GM23248 (cell line): Measurements from ENCODE around the gene ADGRG1. TPM values are rescaled to one million over a fixed set of nuclear protein-coding genes. Genes with fewer than 3 reads are reported as not detected.

Experiments
- DNase-seq: peaks from one replicate; pipeline ENCODE4 v3.0.0-alpha.2; 2015
- H2AFZ ChIP-seq: fragments of 200-600 bp; sonication (generic); 2 replicates; pipeline ENCODE4 v1.6.1; 2016; ENCODE audit warnings: antibody characterized with exemption
- H3F3A ChIP-seq: fragments of 200-600 bp; sonication (generic); 2 replicates; pipeline ENCODE4 v1.6.1; 2016; ENCODE audit warnings: mild to moderate bottlenecking, antibody characterized with exemption, mixed run types; ENCODE audit not compliant: insufficient read depth
- H3K27ac ChIP-seq: fragments of 200-600 bp; sonication (generic); 2 replicates; pipeline ENCODE4 v1.5.1; 2016; ENCODE audit warnings: mild to moderate bottlenecking
- H3K27me3 ChIP-seq: fragments of 200-600 bp; sonication (generic); replicated peaks from 2 replicates; pipeline ENCODE4 v1.6.1; 2016; ENCODE audit warnings: mild to moderate bottlenecking; ENCODE audit not compliant: insufficient read depth
- H3K36me3 ChIP-seq: fragments of 200-600 bp; sonication (generic); 2 replicates; pipeline ENCODE4 v1.6.1; 2016; ENCODE audit warnings: low read depth, mild to moderate bottlenecking
- H3K4me1 ChIP-seq: fragments of 200-600 bp; sonication (generic); 2 replicates; pipeline ENCODE4 v1.6.1; 2016; ENCODE audit warnings: mild to moderate bottlenecking; ENCODE audit not compliant: insufficient read depth
- H3K4me2 ChIP-seq: fragments of 200-600 bp; sonication (generic); one replicate; pipeline ENCODE4 v1.6.1; 2016; ENCODE audit warnings: mild to moderate bottlenecking; ENCODE audit not compliant: unreplicated experiment
- H3K4me3 ChIP-seq: fragments of 200-600 bp; sonication (generic); 2 replicates; pipeline ENCODE4 v1.5.1; 2016; ENCODE audit warnings: mild to moderate bottlenecking
- H3K79me2 ChIP-seq: fragments of 200-600 bp; sonication (generic); 2 replicates; pipeline ENCODE4 v1.6.1; 2016; ENCODE audit warnings: mild to moderate bottlenecking; ENCODE audit not compliant: insufficient read depth
- H3K9ac ChIP-seq: fragments of 200-600 bp; sonication (generic); 2 replicates; pipeline ENCODE4 v1.6.1; 2016; ENCODE audit warnings: mild to moderate bottlenecking
- H3K9me2 ChIP-seq: fragments of 200-600 bp; sonication (generic); 2 replicates; pipeline ENCODE4 v1.6.1; 2016; ENCODE audit warnings: mixed run types, mild to moderate bottlenecking, moderate library complexity; ENCODE audit not compliant: insufficient read depth
- H3K9me3 ChIP-seq: fragments of 200-600 bp; sonication (generic); one replicate; pipeline ENCODE4 v1.6.1; 2017; ENCODE audit warnings: low read depth
- H4K20me1 ChIP-seq: fragments of 200-600 bp; sonication (generic); 2 replicates; pipeline ENCODE4 v1.6.0; 2016; ENCODE audit not compliant: insufficient read depth
- EZH2 ChIP-seq: fragments of 200-600 bp; sonication (generic); IDR thresholded peaks from 2 replicates; pipeline ENCODE4 v1.6.1; 2018; ENCODE audit warnings: antibody characterized with exemption, mild to moderate bottlenecking; ENCODE audit not compliant: insufficient read depth, poor library complexity, severe bottlenecking
- EZH2phosphoT487 ChIP-seq: fragments of 200-600 bp; sonication (generic); IDR thresholded peaks from 2 replicates; pipeline ENCODE4 v1.6.1; 2018; ENCODE audit warnings: antibody characterized with exemption, moderate library complexity, mild to moderate bottlenecking, low read depth; ENCODE audit not compliant: insufficient read depth
- WGBS, 2 experiments: methylation state at CpG; one replicate each; pipeline ENCODE4 v1.1.6; 2015 to 2017; ENCODE audit warnings: low lambda C conversion rate in 2 of 2, low coverage in 1 of 2; ENCODE audit errors: missing lambda C conversion rate in 2 of 2; 5-methylcytosine and 5-hydroxymethylcytosine counted together
- in situ Hi-C: fragments of 300-500 bp; cut with MboI; formaldehyde crosslinking; loops from 2 replicates; pipeline ENCODE4 v1.15.0; 2020
- polyA plus RNA-seq: library from polyadenylated mRNA; unstranded; fragments of >200 nt; fragmentation: Nextera tagmentation; extraction: Ambion mirVana; gene quantifications from 2 replicates; pipeline ENCODE4 v1.2.1, GENCODE V29; 2016
- total RNA-seq: library from RNA; depleted of rRNA; stranded (reverse); fragments of >200 nt; shearing (Covaris generic); gene quantifications from 2 replicates; pipeline ENCODE4 v1.2.3, GENCODE V29; 2014; rRNA removed

ADGRG1 gene
- total and polyA plus RNA-seq, 2 experiments from 2014 or later: 0.54 to 0.58 TPM

DNA sequence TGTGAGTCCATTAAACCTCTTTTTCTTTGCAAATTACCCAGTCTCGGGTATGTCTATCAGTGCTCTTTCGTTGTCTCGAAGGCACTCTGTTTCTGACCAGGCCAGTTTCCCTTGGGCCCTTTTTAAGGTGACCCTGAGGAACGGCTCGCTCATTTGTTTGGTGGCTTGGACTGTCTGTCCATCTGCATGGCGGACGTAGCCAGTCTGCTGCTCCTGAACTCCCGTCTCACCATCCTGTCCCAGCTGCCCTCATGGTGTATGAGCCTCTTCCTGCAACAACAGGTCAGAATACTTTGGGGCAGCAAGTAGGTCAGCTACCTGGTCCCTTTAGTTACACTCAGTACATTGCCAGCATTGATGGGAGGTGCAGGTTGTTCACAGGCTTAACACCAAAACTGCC, 85.2 kb downstream of the ADGRG1 start:
- DNase-seq: no peak
- Histone ChIP-seq H4K20me1 (no peaks in the 10 kb centered on the region; the same call in 1 of the 2 replicates), H2AFZ (no peak overlapping the region), H3K9me3 (no peaks in the 10 kb centered on the region), H3K4me3 (no peak overlapping the region), H3K36me3 (no peaks in the 10 kb centered on the region), H3K9me2 (no peaks in the 10 kb centered on the region), H3K9ac (no peak overlapping the region), H3F3A (no peaks in the 10 kb centered on the region), H3K27ac (no peak overlapping the region), H3K4me1 (no peaks in the 10 kb centered on the region), H3K4me2 (no peak overlapping the region), H3K79me2 (no peaks in the 10 kb centered on the region), H3K27me3 (peaks cover 69% of the 10 kb centered on the region)
- WGBS, 2 experiments: 79 to 82% methylated on average over 8 of the region's 8 CpGs
- no peak for TF ChIP-seq EZH2phosphoT487
- TF ChIP-seq EZH2: no peak
- in situ Hi-C loops: loop anchor here (10.0 kb wide), 1 partner anchor 129 kb away; no protein-coding TSS in a partner anchor

DNA sequence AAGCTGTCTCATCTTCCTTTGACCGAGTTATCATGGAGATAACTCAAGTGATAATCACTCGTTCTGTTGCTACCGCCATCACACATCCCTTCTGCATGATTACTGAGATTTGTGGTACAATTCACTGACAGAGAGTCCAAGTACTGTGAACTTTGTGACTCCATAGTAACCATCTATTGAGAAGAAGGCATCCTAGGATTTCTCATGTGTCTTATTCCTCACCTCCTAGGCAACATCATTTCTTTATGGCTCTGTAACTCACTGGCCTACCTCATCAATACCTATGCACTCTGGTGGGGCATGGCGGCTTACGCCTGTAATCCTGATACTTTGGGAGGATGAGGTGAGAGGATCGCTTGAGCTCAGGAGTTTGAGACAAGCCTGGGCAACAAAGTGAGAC, 85.6 kb downstream of the ADGRG1 start:
- no peaks in the 10 kb centered on the region for H3K36me3 ChIP-seq
- H3K4me3 ChIP-seq: no peak overlapping the region
- TF ChIP-seq EZH2 (no peak), EZH2phosphoT487 (no peak)
- no peak overlapping the region for H3K4me2 ChIP-seq
- H3K4me1 ChIP-seq: no peaks in the 10 kb centered on the region
- WGBS, 2 experiments: 71 to 73% methylated on average over 6 of the region's 6 CpGs
- H4K20me1 ChIP-seq: no peaks in the 10 kb centered on the region; the same call in 1 of the 2 replicates
- H3F3A ChIP-seq: no peaks in the 10 kb centered on the region
- no peak overlapping the region for H2AFZ ChIP-seq
- in situ Hi-C loops: loop anchor here (10.0 kb wide), 1 partner anchor 129 kb away; no protein-coding TSS in a partner anchor
- H3K27me3 ChIP-seq: peaks cover 64% of the 10 kb centered on the region
- DNase-seq: no peak
- no peak overlapping the region for H3K27ac ChIP-seq
- no peaks in the 10 kb centered on the region for H3K9me3 ChIP-seq
- no peaks in the 10 kb centered on the region for H3K9me2 ChIP-seq
- no peaks in the 10 kb centered on the region for H3K79me2 ChIP-seq
- H3K9ac ChIP-seq: no peak overlapping the region

Other genes starting within 250 kb of the ADGRG1 start
- gene CCL17, start 223.9 kb upstream of the ADGRG1 start, total RNA-seq: not detected in 2 replicates
- gene CCL17, start 223.9 kb upstream of the ADGRG1 start, polyA plus RNA-seq: not detected in 2 replicates
- gene CIAPIN1, start 181.2 kb upstream of the ADGRG1 start, total RNA-seq: 35.7 TPM in 2 replicates
- 45.1 and 55.2 TPM in 2 replicates for gene CIAPIN1, start 181.2 kb upstream of the ADGRG1 start, polyA plus RNA-seq
- gene COQ9, start 181.2 kb upstream of the ADGRG1 start, total RNA-seq: 31.5 and 41.3 TPM in 2 replicates
- 41.4 and 41.8 TPM in 2 replicates for gene COQ9, start 181.2 kb upstream of the ADGRG1 start, polyA plus RNA-seq
- 152 and 163 TPM in 2 replicates for gene POLR2C, start 166.0 kb upstream of the ADGRG1 start, total RNA-seq
- 39.6 and 40.0 TPM in 2 replicates for gene POLR2C, start 166.0 kb upstream of the ADGRG1 start, polyA plus RNA-seq
- gene DOK4, start 142.1 kb upstream of the ADGRG1 start, total RNA-seq: 51.6 and 60.5 TPM in 2 replicates
- gene DOK4, start 142.1 kb upstream of the ADGRG1 start, polyA plus RNA-seq: 44.6 and 47.1 TPM in 2 replicates
- gene CCDC102A, start 92.1 kb upstream of the ADGRG1 start, total RNA-seq: 17.7 and 20.6 TPM in 2 replicates
- 3.9 and 4.6 TPM in 2 replicates for gene CCDC102A, start 92.1 kb upstream of the ADGRG1 start, polyA plus RNA-seq
- not detected in 2 replicates for gene ADGRG5, start 86.0 kb upstream of the ADGRG1 start, total RNA-seq
- 0.05 and 0.18 TPM in 2 replicates for gene ADGRG5, start 86.0 kb upstream of the ADGRG1 start, polyA plus RNA-seq
- not detected in 2 replicates for gene ADGRG3, start 39.7 kb downstream of the ADGRG1 start, total RNA-seq
- not detected in 2 replicates for gene ADGRG3, start 39.7 kb downstream of the ADGRG1 start, polyA plus RNA-seq
- not detected in 2 replicates for gene DRC7, start 66.2 kb downstream of the ADGRG1 start, total RNA-seq
- gene DRC7, start 66.2 kb downstream of the ADGRG1 start, polyA plus RNA-seq: not detected in 2 replicates
- 20.2 and 27.9 TPM in 2 replicates for gene KATNB1, start 107.1 kb downstream of the ADGRG1 start, total RNA-seq
- gene KATNB1, start 107.1 kb downstream of the ADGRG1 start, polyA plus RNA-seq: 18.1 and 19.3 TPM in 2 replicates
- 50.0 and 65.3 TPM in 2 replicates for gene KIFC3, start 173.9 kb downstream of the ADGRG1 start, total RNA-seq
- 27.0 and 28.4 TPM in 2 replicates for gene KIFC3, start 173.9 kb downstream of the ADGRG1 start, polyA plus RNA-seq